ENCODE measurements around the gene CPA1. TPM values are rescaled to one million over a fixed set of nuclear protein-coding genes. Genes with fewer than 3 reads are reported as not detected.

Gene CPA1
- total RNA-seq, 1 donor from 2014 or later: not detected

DNA sequence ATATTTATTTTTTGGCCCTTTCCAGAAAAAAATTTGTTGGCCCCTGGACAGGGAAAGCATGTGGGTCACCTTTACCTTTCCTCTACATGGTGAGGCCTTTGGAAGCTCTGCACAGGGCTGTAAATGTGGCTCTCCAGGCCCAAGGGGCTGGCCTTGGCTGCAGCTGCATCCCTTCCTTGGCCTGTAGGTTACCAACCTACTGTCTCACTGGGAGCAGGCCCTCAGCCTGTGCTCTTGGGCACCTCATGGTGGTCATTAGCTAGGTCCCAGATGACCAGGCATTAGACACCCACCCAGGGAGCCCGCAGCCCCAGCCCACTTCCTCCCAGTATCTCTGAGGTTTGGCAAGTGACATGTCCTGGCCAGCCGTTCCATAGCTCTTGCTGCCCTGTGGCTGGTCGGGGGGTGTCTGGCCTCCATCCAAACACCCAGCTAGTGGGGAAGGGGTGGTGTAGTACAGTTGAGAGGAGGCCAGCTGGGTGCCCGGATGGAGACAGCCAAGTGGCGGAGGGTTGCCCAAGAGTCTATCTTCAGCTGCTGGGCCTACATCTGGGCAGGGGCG, 42.8 kb upstream of the CPA1 start:
- Mint-ChIP-seq H3K27me3 (ENCODE audit: unreplicated experiment) (no peaks in the 10 kb centered on the region), H3K9me3 (ENCODE audit: unreplicated experiment) (peaks cover 7% of the 10 kb centered on the region), H3K27ac (ENCODE audit: unreplicated experiment) (no peak overlapping the region), H3K4me3 (ENCODE audit: unreplicated experiment) (no peak overlapping the region), H3K36me3 (ENCODE audit: unreplicated experiment) (no peaks in the 10 kb centered on the region), H3K4me1 (ENCODE audit: low read depth, unreplicated experiment) (no peaks in the 10 kb centered on the region)
- TF ChIP-seq, protein P1, sequence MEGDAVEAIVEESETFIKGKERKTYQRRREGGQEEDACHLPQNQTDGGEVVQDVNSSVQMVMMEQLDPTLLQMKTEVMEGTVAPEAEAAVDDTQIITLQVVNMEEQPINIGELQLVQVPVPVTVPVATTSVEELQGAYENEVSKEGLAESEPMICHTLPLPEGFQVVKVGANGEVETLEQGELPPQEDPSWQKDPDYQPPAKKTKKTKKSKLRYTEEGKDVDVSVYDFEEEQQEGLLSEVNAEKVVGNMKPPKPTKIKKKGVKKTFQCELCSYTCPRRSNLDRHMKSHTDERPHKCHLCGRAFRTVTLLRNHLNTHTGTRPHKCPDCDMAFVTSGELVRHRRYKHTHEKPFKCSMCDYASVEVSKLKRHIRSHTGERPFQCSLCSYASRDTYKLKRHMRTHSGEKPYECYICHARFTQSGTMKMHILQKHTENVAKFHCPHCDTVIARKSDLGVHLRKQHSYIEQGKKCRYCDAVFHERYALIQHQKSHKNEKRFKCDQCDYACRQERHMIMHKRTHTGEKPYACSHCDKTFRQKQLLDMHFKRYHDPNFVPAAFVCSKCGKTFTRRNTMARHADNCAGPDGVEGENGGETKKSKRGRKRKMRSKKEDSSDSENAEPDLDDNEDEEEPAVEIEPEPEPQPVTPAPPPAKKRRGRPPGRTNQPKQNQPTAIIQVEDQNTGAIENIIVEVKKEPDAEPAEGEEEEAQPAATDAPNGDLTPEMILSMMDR (IDR thresholded peaks at IDR 0.05; ENCODE audit: partially characterized antibody, unreplicated experiment): no peak
- DNase-seq: no peak

DNA sequence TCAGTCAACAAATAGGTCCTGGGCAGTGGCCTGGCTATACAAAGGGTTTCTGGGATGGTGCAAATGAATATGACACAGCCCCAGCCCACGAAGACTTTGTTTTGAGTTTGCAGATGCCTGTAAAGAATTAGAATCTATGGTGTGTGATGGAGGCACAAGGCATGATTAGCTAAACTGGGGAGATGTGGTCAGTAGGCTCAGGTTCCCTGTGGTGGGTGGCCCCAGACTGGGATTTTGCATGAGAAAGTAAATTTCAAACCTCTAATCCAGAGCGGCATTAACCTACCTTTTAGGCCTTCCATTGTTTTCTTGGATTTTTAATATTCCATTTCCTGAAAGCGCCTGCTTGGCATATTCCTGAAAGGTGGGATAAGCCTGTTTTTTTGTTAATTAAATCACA, 42.1 kb upstream of the CPA1 start:
- H3K9me3 Mint-ChIP-seq (ENCODE audit: unreplicated experiment): peaks cover 9% of the 10 kb centered on the region
- H3K4me3 Mint-ChIP-seq (ENCODE audit: unreplicated experiment): no peak overlapping the region
- no peak for DNase-seq
- H3K27me3 Mint-ChIP-seq (ENCODE audit: unreplicated experiment): no peaks in the 10 kb centered on the region
- no peaks in the 10 kb centered on the region for H3K4me1 Mint-ChIP-seq (ENCODE audit: low read depth, unreplicated experiment)
- TF ChIP-seq, protein P1 (IDR thresholded peaks at IDR 0.05; ENCODE audit: partially characterized antibody, unreplicated experiment): no peak
- H3K27ac Mint-ChIP-seq (ENCODE audit: unreplicated experiment): no peak overlapping the region
- no peaks in the 10 kb centered on the region for H3K36me3 Mint-ChIP-seq (ENCODE audit: unreplicated experiment)

DNA sequence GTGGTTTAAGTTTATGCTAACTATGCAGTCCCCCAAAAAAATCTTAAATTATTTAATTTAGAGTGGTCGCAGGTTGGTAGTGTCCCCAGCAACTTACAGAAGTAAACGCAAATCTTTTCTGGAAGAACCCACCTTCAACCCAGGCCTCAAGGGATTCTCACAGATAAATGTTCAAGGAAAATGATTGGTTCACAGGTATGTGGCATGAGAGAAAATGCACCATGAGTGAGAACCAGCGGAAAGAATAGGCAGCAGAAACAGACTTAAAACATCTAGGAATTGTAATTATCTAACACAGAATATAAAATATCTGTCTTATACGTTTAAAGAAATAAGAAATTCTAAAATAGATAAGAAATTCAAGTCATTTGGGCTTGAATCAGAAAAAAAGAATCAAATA, 38.4 kb upstream of the CPA1 start:
- DNase-seq: no peak
- H3K36me3 Mint-ChIP-seq (ENCODE audit: unreplicated experiment): no peaks in the 10 kb centered on the region
- TF ChIP-seq, protein P1 (IDR thresholded peaks at IDR 0.05; ENCODE audit: partially characterized antibody, unreplicated experiment): no peak
- peaks cover 4% of the 10 kb centered on the region for H3K4me1 Mint-ChIP-seq (ENCODE audit: low read depth, unreplicated experiment)
- no peak overlapping the region for H3K27ac Mint-ChIP-seq (ENCODE audit: unreplicated experiment)
- no peak overlapping the region for H3K4me3 Mint-ChIP-seq (ENCODE audit: unreplicated experiment)
- no peaks in the 10 kb centered on the region for H3K27me3 Mint-ChIP-seq (ENCODE audit: unreplicated experiment)
- H3K9me3 Mint-ChIP-seq (ENCODE audit: unreplicated experiment): peaks cover 9% of the 10 kb centered on the region

DNA sequence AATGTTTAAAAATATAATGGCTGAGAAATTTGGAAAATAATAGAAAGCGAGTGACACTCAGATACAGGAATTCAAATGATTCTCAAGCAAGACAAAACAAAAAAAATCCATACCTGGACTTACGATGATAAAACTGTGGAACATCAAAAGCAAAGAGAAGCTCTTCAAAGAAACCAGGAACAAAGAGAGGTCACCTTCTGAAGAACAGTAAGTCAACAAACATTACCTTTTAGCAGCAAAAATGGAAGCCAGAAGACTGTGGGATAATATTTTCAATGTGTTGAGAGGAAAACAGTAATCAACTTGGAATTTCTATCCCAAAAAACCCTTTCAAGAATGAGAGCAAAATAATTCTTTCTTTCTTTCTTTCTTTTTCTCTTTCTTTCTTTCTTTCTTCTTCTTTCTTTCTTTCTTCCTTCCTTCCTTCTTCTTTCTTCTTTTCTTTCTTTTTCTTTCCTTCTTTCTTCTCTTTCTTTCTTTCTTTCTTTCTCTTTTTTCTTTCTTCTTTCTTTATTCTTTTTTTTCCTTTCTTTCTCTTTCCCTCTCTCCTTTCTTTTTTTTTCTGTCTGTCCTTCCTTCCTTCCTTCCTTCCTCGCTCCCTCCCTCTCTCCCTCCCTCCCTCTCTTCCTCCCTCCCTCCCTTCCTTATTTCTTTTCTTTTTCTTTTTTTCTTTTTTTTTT, 37.5 kb upstream of the CPA1 start:
- no peak overlapping the region for H3K27ac Mint-ChIP-seq (ENCODE audit: unreplicated experiment)
- no peak overlapping the region for H3K4me3 Mint-ChIP-seq (ENCODE audit: unreplicated experiment)
- TF ChIP-seq, protein P1 (IDR thresholded peaks at IDR 0.05; ENCODE audit: partially characterized antibody, unreplicated experiment): no peak
- no peaks in the 10 kb centered on the region for H3K36me3 Mint-ChIP-seq (ENCODE audit: unreplicated experiment)
- no peaks in the 10 kb centered on the region for H3K27me3 Mint-ChIP-seq (ENCODE audit: unreplicated experiment)
- H3K4me1 Mint-ChIP-seq (ENCODE audit: low read depth, unreplicated experiment): peaks cover 4% of the 10 kb centered on the region
- H3K9me3 Mint-ChIP-seq (ENCODE audit: unreplicated experiment): peaks cover 8% of the 10 kb centered on the region
- DNase-seq: no peak

DNA sequence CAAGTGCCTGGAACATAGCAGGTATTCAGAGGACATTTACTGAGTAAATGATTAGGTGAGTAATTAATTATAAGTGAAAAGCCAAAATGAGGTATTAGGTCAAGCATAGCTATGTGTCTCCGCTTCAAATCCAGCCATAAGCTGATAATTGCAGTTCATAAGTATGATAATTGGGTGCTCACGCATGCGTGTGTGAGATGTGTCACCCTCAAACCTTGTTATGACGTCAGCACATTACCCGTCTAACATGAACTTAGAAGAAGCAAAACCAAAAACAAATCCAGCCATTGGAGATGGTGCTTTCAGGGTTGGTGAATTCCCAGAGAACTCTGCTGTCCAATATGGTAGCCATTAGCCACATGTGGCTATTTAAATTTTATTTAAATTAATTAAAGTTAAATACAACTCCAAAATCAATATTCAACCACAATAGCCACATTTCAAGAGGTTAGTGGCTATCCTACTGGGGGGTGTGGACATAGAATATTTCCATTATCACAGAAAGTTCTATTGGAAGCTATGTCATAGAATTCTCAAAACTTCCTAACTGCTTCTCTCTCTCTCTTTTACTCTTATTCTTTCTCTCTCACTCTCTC, 35.9 kb upstream of the CPA1 start, which contains the start of gene CPA5:
Gene CPA5 (plus strand): TSS at position 546 of the 596 bp plus-strand sequence. CDS start 1,670 bp downstream, outside the sequence.
- Mint-ChIP-seq H3K27ac (ENCODE audit: unreplicated experiment) (no peak within 1 kb of the TSS), H3K4me3 (ENCODE audit: unreplicated experiment) (no peak within 1 kb of the TSS), H3K36me3 (ENCODE audit: unreplicated experiment) (no peaks in the 10 kb centered on the region), H3K27me3 (ENCODE audit: unreplicated experiment) (no peaks in the 10 kb centered on the region), H3K9me3 (ENCODE audit: unreplicated experiment) (peaks cover 5% of the 10 kb centered on the region), H3K4me1 (ENCODE audit: low read depth, unreplicated experiment) (peaks cover 4% of the 10 kb centered on the region)
- TF ChIP-seq, protein P1 (IDR thresholded peaks at IDR 0.05; ENCODE audit: partially characterized antibody, unreplicated experiment): no peak
- DNase-seq: no peak

Measured in glutamatergic neuron (in vitro differentiated cells).